H1 (cell line): ENCODE measurements around the gene SDF2. TPM values are rescaled to one million over a fixed set of nuclear protein-coding genes. Genes with fewer than 3 reads are reported as not detected.

Experiments
- CTCF ChIA-PET: fragments of 300-600 bp; sonication (Branson Sonifier 250); formaldehyde crosslinking; loops from one replicate; lab custom pipeline; 2021; ENCODE audit not compliant: partially characterized antibody; lab: Charles Lee
- POLR2A ChIA-PET: fragments of 300-600 bp; sonication (Branson Sonifier 250); formaldehyde crosslinking; loops from one replicate; lab custom pipeline; 2021; ENCODE audit warnings: inconsistent platforms; ENCODE audit not compliant: partially characterized antibody; lab: Charles Lee
- DNase-seq, 2 experiments: peaks; one replicate each; pipeline versions ENCODE4 v3.0.0 to v3.0.0-alpha.2; 2010 to 2022; ENCODE audit warnings: low spot score in 2 of 2, low read depth in 1 of 2, mixed read lengths in 1 of 2
- FAIRE-seq: peaks from 2 replicates; lab custom pipeline; 2011; peaks lifted over from hg19 to GRCh38; lab: Jason Lieb, UNC
- H2AFZ ChIP-seq: 2 replicates; pipeline ENCODE4 v1.8.1; 2012; ENCODE audit warnings: low read length, inconsistent platforms
- H2AK5ac ChIP-seq: 2 replicates; pipeline ENCODE4 v1.6.1; 2013; ENCODE audit warnings: low read depth, low read length
- H2BK120ac ChIP-seq: replicated peaks from 2 replicates; pipeline ENCODE3; 2013; ENCODE audit warnings: low read depth, low read length, inconsistent platforms
- H2BK12ac ChIP-seq: 2 replicates; pipeline ENCODE4 v1.6.1; 2013; ENCODE audit warnings: low read depth, low read length
- H2BK15ac ChIP-seq: 2 replicates; pipeline ENCODE4 v1.6.1; 2013; ENCODE audit warnings: low read length
- H2BK20ac ChIP-seq: 2 replicates; pipeline ENCODE4 v1.6.1; 2013; ENCODE audit warnings: low read length
- H2BK5ac ChIP-seq: 2 replicates; pipeline ENCODE4 v1.6.1; 2013; ENCODE audit warnings: low read depth, low read length
- H3K14ac ChIP-seq: 2 replicates; pipeline ENCODE4 v1.6.1; 2013; ENCODE audit warnings: inconsistent platforms; ENCODE audit not compliant: insufficient read length
- H3K18ac ChIP-seq: 2 replicates; pipeline ENCODE4 v1.6.1; 2013; ENCODE audit warnings: low read length; ENCODE audit errors: extremely low read depth
- H3K23ac ChIP-seq: 2 replicates; pipeline ENCODE4 v1.6.1; 2013; ENCODE audit warnings: inconsistent platforms; ENCODE audit not compliant: insufficient read length
- H3K23me2 ChIP-seq: 2 replicates; pipeline ENCODE4 v1.6.1; 2013; ENCODE audit warnings: low read depth, low read length
- H3K27ac ChIP-seq: 2 replicates; pipeline ENCODE4 v1.6.1; 2011; ENCODE audit warnings: low read depth, low read length, inconsistent platforms
- H3K27me3 ChIP-seq, 4 experiments: replicated peaks in 1 of 4; 1 replicate in 1 of 4; 2 replicates in 3 of 4; pipeline versions ENCODE4 v1.6.1 to v1.8.1; 2011 to 2013; ENCODE audit warnings: low read length in 3 of 4, mild to moderate bottlenecking in 3 of 4, inconsistent platforms in 2 of 4, mixed read lengths in 2 of 4, moderate library complexity in 1 of 4; ENCODE audit not compliant: control insufficient read depth in 3 of 4, insufficient read depth in 3 of 4; ENCODE audit errors: extremely low read depth in 1 of 4
- H3K36me3 ChIP-seq, 4 experiments: 2 replicates each; pipeline versions ENCODE4 v1.6.1 to v1.8.1; 2011 to 2013; ENCODE audit warnings: mild to moderate bottlenecking in 4 of 4, low read length in 3 of 4, moderate library complexity in 2 of 4, control low read depth in 1 of 4, inconsistent platforms in 1 of 4; ENCODE audit not compliant: insufficient read depth in 4 of 4, control insufficient read depth in 2 of 4
- H3K4ac ChIP-seq: replicated peaks from 2 replicates; pipeline ENCODE3; 2013; ENCODE audit warnings: low read length, low read depth, mixed read lengths, inconsistent platforms; ENCODE audit not compliant: insufficient read length
- H3K4me1 ChIP-seq, 4 experiments: replicated peaks in 1 of 4; 1 replicate in 1 of 4; 2 replicates in 3 of 4; pipeline versions ENCODE4 v1.6.1 to v1.8.1; 2011 to 2013; ENCODE audit warnings: low read length in 3 of 4, inconsistent platforms in 2 of 4, mixed read lengths in 1 of 4; ENCODE audit not compliant: insufficient read depth in 4 of 4, control insufficient read depth in 3 of 4
- H3K4me2 ChIP-seq, 2 experiments: 2 replicates each; pipeline versions ENCODE4 v1.6.1 to v1.8.1; 2011 to 2013; ENCODE audit warnings: low read depth in 2 of 2, low read length in 2 of 2, control low read depth in 1 of 2, inconsistent platforms in 1 of 2, mild to moderate bottlenecking in 1 of 2; ENCODE audit not compliant: insufficient read depth in 1 of 2
- H3K4me3 ChIP-seq, 4 experiments: fragments of 200-600, 300-600 bp in 1 of 4; sonication (generic), shearing (Covaris generic), sonication (Bioruptor Twin) in 1 of 4; 2 replicates each; pipeline versions ENCODE4 v1.5.1 to v1.8.1; 2011 to 2016; ENCODE audit warnings: low read length in 4 of 4, low read depth in 3 of 4, control low read depth in 2 of 4, inconsistent platforms in 2 of 4, mild to moderate bottlenecking in 2 of 4, mixed read lengths in 1 of 4, moderate library complexity in 1 of 4; ENCODE audit not compliant: insufficient read depth in 2 of 4; ENCODE audit errors: extremely low read depth in 1 of 4
- H3K56ac ChIP-seq: replicated peaks from 2 replicates; pipeline ENCODE3; 2013; ENCODE audit warnings: low read depth, mild to moderate bottlenecking, mixed read lengths, low read length, inconsistent platforms; ENCODE audit not compliant: insufficient read length
- H3K79me1 ChIP-seq: 2 replicates; pipeline ENCODE4 v1.6.1; 2013; ENCODE audit warnings: low read depth, low read length, control low read depth
- H3K79me2 ChIP-seq, 2 experiments: 2 replicates each; pipeline versions ENCODE4 v1.6.1 to v1.8.1; 2012 to 2013; ENCODE audit warnings: low read length in 2 of 2, mild to moderate bottlenecking in 2 of 2, inconsistent platforms in 1 of 2; ENCODE audit not compliant: insufficient read depth in 2 of 2, control insufficient read depth in 1 of 2
- H3K9ac ChIP-seq, 4 experiments: replicated peaks in 1 of 4; 1 replicate in 1 of 4; 2 replicates in 3 of 4; pipeline versions ENCODE4 v1.6.1 to v1.8.1; 2011 to 2013; ENCODE audit warnings: low read depth in 3 of 4, low read length in 3 of 4, control low read depth in 2 of 4, mild to moderate bottlenecking in 2 of 4, moderate library complexity in 2 of 4, inconsistent platforms in 1 of 4; ENCODE audit errors: extremely low read depth in 1 of 4
- H3K9me3 ChIP-seq, 2 experiments: 2 replicates each; pipeline versions ENCODE4 v1.6.1 to v1.8.1; 2012 to 2013; ENCODE audit warnings: mild to moderate bottlenecking in 2 of 2, moderate library complexity in 2 of 2, control low read depth in 1 of 2, inconsistent platforms in 1 of 2, low read depth in 1 of 2, low read length in 1 of 2, mixed read lengths in 1 of 2; ENCODE audit not compliant: insufficient read depth in 2 of 2
- H4K20me1 ChIP-seq, 2 experiments: replicated peaks in 1 of 2; 2 replicates each; pipeline versions ENCODE3 to v1.8.1; 2011 to 2013; ENCODE audit warnings: inconsistent platforms in 2 of 2, low read length in 2 of 2, mild to moderate bottlenecking in 1 of 2; ENCODE audit not compliant: insufficient read depth in 2 of 2, control insufficient read depth in 1 of 2
- H4K5ac ChIP-seq: 2 replicates; pipeline ENCODE4 v1.6.1; 2013; ENCODE audit warnings: low read length, low read depth, mixed read lengths, inconsistent platforms; ENCODE audit not compliant: insufficient read length
- H4K8ac ChIP-seq: 2 replicates; pipeline ENCODE4 v1.8.0; 2013; ENCODE audit warnings: mild to moderate bottlenecking, moderate library complexity, low read length, inconsistent platforms; ENCODE audit not compliant: insufficient read depth; ENCODE audit errors: extremely low read depth
- H4K91ac ChIP-seq: replicated peaks from 2 replicates; pipeline ENCODE3; 2013; ENCODE audit warnings: low read length, mixed read lengths, inconsistent platforms; ENCODE audit not compliant: insufficient read length
- EP300 ChIP-seq, 2 experiments: IDR thresholded peaks; 1 replicate in 1 of 2; 2 replicates in 1 of 2; pipeline ENCODE4 v1.6.1; 2011 to 2012; ENCODE audit warnings: low read depth in 2 of 2, low read length in 2 of 2, mild to moderate bottlenecking in 2 of 2, borderline replicate concordance in 1 of 2, inconsistent platforms in 1 of 2, moderate library complexity in 1 of 2
- WGBS, 2 experiments: shearing (Covaris generic) in 1 of 2; methylation state at CpG; one replicate each; pipeline versions ENCODE4 v1.1.6 to v1.1.7; 2013 to 2015; ENCODE audit warnings: low lambda C conversion rate in 2 of 2, mixed read lengths in 2 of 2, inconsistent platforms in 1 of 2, low coverage in 1 of 2, missing lambda C conversion rate in 1 of 2; ENCODE audit not compliant: insufficient replicate concordance in 2 of 2, insufficient coverage in 1 of 2, insufficient read length in 1 of 2; ENCODE audit errors: extremely low coverage in 1 of 2, missing lambda C conversion rate in 1 of 2; 5-methylcytosine and 5-hydroxymethylcytosine counted together
- polyA plus RNA-seq, 7 experiments: library from polyadenylated mRNA; depleted of rRNA in 3 of 7; stranded (reverse) in 5 of 7; unstranded in 2 of 7; fragments of >200 nt in 5 of 7; fragments of 200-250 nt in 2 of 7; gene quantifications; 1 replicate in 5 of 7; 2 replicates in 1 of 7; 4 replicates in 1 of 7; pipeline versions ENCODE4 v1.2.1 to v1.2.3, GENCODE V29; 2011 to 2013; ENCODE audit warnings: missing spikeins in 2 of 7, mixed read lengths in 2 of 7
- total RNA-seq: library from RNA; stranded (reverse); fragmentation: NEBNext Ultra II Directional; extraction: Animal tissue kit (Norgen Biotek cat#: 25700); gene quantifications from 2 replicates; pipeline ENCODE4 v1.2.1, GENCODE V29; 2021

The SDF2 gene
- total and polyA plus RNA-seq, 2 of the 8 experiments (the other 6 are each of a cell fraction or from before 2014, with no cell fraction given): 44.8 to 65.4 TPM

GRCh38 chr17:28682655-28683054 lies 20.9 kb upstream of the SDF2 start:
- no peaks in the 10 kb centered on the region for H3K79me1 ChIP-seq
- H3K36me3 ChIP-seq: peaks cover 49 to 92% (median 81%) of the 10 kb centered on the region in 4 experiments
- H3K14ac ChIP-seq: no peak overlapping the region
- H2AFZ ChIP-seq: no peak overlapping the region
- no peak overlapping the region for H3K56ac ChIP-seq
- no peaks in the 10 kb centered on the region for H3K23me2 ChIP-seq
- H2BK12ac ChIP-seq: no peak overlapping the region
- POLR2A ChIA-PET: interaction anchor here (0.7 to 3.9 kb wide), 10 partner anchors 11 to 105 kb away, joined by 3 to 16 read pairs (median 5); no protein-coding TSS in a partner anchor
- H2BK120ac ChIP-seq: no peak overlapping the region
- no peak overlapping the region for H3K4ac ChIP-seq
- H3K4me3 ChIP-seq: no peak overlapping the region
- no peak overlapping the region for H3K23ac ChIP-seq
- no peak overlapping the region for H3K27ac ChIP-seq
- no peak overlapping the region for H4K91ac ChIP-seq
- DNase-seq (no peak), FAIRE-seq (no peak)
- H2BK20ac ChIP-seq: no peak overlapping the region
- no peak overlapping the region for H2BK5ac ChIP-seq
- peaks cover 0 to 9% of the 10 kb centered on the region in 2 experiments for H4K20me1 ChIP-seq
- H3K79me2 ChIP-seq: no peaks in the 10 kb centered on the region
- no peaks in the 10 kb centered on the region for H3K9me3 ChIP-seq
- no peak overlapping the region for H2AK5ac ChIP-seq
- no peaks in the 10 kb centered on the region for H3K4me1 ChIP-seq
- no peak overlapping the region for H3K4me2 ChIP-seq
- no peak overlapping the region for H3K18ac ChIP-seq
- no peak overlapping the region for H4K8ac ChIP-seq
- H4K5ac ChIP-seq: no peak overlapping the region
- no peak overlapping the region for H3K9ac ChIP-seq
- H2BK15ac ChIP-seq: no peak overlapping the region
- H3K27me3 ChIP-seq: no peaks in the 10 kb centered on the region
- CTCF ChIA-PET: interaction anchor here (0.7 to 1.4 kb wide), 3 partner anchors 12 to 78 kb away, joined by 3 to 4 read pairs (median 3); no protein-coding TSS in a partner anchor
- 96% methylated on average over 11 of the region's 11 CpGs; no CpG with 5 or more reads in 1 of the 2 experiments for WGBS, 2 experiments
- no peak for TF ChIP-seq EP300 (IDR thresholded peaks at IDR 0.05; ENCODE audit: borderline replicate concordance in 1 of 2, low read depth in 2 of 2, low read length in 2 of 2)
